NCI-H2081 treated with DMSO at 0.1 percent for 48 hours (cell line): ENCODE data around the gene EEIG1.

Experiments used
- DNase-seq: peaks from one replicate; lab custom pipeline; 2025; lab: John Stamatoyannopoulos, UW

Gene EEIG1

DNA sequence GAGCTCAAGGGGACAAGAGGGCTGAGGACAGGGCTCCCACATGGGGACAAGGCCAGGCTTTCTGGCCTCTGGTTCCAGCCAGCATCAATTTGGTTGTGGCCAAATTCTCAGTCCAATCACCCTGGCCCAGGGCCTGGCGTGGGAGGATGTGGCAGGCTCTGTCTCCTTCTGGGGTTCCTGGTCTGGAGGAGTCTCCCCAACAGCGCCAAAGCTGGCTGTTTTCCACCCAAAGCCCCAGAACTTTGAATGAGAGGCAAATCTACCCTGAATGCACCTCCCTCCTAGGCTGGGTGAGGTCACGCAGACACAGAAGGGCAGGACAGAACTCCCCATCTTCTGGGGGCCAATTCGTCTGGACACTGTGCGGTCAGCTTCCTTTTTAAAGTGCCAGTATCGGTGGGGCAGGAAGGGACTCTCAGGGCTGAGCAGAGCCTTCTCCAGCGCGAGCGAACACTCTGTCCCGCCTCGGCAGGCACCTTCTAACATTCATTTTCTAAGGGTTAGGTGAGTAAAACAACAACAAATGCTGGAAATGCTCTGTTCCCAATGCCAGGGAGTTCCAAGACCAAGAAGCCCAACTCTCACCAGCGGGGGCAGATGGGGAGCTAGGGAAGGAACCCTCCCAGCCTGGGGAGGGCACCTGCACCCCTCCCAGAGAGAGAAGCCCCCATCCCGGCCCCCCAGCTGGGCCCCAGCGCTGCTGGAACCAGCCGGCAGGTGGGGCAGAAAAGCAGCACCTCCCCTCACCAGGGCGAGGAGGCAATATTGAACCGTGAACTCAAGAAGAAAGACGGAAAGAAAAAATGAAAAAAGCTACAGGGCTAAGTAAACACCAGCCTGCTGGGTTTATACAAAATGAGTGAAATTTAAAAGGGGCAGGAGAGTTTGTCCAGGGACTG is 39.5 kb downstream of the EEIG1 start:
- no peak for DNase-seq

DNA sequence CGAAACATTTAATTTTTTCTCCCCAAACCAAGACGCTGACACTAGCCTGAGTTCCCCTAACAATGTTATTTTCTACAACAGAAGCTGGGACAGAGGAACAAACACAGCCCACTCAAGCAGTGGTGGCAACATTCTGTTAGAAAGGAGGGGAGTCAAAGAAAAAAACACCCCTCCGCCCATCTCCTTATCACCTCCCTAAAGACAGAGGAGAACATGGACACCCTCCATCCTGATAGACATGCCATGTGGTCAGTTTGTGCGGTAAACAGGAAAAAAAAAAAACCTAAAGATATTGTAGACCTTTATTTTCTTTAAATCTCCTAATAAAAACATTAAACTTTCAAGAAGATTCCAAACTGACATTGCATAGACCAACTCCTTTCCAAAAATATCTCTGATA is 40.2 kb downstream of the EEIG1 start:
- DNase-seq: no peak

DNA sequence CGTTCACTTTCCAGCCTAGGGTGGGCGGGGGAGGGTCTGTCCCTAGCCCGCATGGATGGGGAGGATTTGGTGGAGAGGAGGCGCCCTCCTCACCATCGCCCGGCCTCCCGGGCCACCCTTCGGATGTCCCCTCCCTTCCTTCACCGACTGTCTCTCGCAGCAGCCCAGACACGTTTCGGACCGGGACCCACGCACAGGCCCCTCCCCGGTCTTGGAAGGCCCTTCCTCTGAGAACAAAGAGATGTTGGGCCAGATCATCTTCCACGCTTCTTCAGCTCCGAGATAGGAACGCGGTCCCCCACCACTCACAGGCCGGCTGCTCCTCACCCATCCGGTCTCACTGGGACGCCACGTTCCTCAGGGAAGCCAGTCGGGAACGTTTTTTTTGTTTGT is 42.5 kb downstream of the EEIG1 start:
- no peak for DNase-seq

DNA sequence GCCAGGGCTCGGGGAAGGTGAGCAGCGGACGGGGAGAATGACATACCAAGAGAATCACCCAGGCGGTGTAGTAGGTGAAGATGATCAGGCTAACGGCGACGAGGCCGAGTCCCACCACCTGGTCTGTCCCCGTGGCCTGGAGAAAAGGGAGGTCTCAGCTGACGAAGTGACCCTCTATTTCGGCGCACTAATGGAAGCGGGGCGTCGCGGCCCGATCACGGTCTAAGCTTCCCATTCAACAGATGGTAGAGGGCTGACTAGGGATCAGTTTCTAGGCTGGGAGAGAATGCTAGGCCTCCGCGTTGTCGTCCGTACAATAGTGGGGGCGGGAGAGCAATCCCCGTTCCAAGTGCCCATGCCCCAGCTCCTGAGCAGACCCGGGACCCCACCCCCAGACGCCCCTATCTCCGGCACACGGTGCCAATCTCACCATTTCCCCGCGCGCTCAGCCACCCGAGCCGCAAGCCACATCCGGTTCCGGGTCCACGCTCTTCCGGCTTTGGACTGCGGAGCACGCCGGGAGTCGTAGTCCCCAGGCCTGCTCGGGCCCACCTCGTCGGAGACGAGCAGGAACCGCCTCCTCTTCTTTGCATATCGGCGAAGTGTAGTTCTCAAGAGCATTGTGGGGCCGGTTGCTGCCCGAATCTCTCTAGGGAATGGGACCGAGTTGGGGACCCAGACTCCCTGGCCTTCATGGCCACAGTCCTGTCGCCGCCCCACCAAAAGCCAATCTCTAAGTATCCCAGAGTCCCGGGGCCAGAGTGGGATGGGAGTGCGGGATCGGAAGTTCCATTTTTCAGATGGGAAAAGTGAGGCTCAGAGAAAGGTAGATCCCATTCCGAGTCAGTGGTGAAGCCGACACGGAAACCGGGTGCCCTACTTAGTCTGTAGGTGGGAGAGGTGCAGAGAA is 43.1 kb downstream of the EEIG1 start, which contains the start of gene DPM2:
TSS of gene DPM2 (minus strand) at position 467 of the 910 bp plus-strand sequence. CDS start at position 433, 34 bp downstream.
- DNase-seq: no peak

DNA sequence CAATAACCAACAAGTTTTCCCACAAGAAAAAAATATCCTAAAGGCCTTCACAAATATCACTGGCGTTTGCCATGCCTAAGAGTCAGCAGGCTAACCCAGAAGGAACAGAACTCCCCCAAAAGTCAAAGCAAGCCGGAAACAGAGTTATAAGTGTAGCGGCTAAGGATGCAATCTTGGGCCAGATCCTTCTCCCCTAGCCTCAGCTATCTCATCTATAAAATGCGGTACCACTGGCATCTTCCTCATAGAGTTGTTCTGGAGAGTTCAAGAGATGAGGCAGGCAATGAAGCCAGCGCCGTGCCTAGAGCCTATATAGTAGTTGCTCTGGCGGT is 43.8 kb downstream of the EEIG1 start:
- no peak for DNase-seq

DNA sequence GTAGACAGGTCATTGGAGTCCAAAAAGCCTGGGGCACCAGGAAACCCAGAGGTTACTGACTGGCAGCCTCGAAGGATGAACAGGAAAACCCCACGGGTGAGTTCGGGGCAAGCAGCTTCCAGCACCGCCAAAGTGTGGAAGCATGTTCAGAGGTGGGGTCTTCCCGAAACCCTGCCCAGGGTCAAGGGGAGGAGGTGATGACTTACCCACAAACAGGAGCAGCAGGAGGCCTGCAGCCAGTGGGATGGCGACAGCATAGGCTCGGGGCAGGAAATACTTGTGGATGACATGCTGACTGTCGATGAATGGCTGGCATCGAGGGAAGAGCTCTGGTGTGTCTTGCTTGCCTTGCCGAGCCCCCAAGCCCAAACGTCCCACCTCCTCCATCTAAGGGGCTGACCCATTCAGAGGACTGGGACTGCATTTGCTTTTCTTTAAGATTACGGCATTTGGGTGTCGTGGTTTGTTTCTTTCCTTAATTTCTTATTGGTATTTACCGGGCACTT is 44.4 kb downstream of the EEIG1 start:
- no peak for DNase-seq

DNA sequence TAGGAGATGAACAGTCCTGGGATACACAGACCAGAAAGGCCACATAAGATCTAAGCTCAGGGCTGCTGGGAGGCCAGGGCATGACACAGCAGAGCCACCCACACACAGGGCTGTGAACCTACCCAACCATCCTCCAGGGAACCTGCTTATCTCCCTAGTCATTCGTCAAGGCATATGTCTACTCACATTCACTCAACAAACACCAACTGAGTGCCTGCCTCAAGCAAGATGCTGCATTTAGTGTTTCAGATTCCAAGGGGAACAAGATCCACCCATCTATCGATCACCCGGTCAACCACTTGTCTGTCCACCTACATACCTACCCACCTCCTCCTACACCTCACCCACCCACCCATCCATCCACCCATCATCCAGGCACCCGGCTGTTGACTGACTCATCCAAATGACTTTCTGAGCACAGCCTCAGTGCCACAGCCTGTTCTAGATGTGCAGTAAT is 45.0 kb downstream of the EEIG1 start:
- no peak for DNase-seq

DNA sequence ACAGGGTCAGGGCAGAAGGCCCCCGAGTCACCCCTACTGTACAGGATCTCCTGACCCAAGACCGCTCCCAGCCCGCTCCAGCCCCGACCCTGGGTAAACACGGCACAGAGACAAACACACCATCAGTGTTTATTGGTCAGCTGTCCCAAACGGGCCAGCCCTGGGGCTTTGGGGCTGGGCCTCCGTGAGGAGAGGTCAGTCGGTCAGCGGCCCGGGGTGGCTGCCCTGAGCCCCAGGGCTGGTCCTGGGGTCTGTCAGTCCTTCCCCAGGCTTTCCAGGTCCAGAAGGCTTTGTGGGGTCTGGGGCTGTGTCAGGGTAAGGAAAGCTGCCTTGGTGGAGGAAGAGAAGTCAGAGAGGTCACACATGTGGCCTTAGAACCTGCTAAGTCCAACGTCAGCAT is 45.8 kb downstream of the EEIG1 start:
- no peak for DNase-seq

DNA sequence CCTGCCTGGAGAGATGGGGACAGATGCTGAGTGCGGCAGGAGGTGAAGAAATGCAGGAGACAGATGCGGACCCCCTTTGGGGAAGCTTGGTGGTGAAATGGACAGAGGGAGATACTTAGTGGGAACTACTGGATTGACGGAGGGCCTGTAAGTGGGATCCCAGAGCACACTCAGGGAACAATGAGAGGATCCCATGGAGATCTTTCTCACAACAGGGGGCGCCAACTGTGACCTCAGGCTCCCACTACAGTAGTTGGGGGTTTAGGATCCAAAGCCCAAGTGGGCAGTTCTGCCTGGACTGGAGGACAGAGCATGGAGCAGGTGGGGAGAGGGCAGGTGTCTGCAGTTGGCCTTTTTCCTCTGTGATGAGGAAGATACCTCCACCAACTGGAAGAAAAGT is 46.5 kb downstream of the EEIG1 start:
- no peak for DNase-seq

DNA sequence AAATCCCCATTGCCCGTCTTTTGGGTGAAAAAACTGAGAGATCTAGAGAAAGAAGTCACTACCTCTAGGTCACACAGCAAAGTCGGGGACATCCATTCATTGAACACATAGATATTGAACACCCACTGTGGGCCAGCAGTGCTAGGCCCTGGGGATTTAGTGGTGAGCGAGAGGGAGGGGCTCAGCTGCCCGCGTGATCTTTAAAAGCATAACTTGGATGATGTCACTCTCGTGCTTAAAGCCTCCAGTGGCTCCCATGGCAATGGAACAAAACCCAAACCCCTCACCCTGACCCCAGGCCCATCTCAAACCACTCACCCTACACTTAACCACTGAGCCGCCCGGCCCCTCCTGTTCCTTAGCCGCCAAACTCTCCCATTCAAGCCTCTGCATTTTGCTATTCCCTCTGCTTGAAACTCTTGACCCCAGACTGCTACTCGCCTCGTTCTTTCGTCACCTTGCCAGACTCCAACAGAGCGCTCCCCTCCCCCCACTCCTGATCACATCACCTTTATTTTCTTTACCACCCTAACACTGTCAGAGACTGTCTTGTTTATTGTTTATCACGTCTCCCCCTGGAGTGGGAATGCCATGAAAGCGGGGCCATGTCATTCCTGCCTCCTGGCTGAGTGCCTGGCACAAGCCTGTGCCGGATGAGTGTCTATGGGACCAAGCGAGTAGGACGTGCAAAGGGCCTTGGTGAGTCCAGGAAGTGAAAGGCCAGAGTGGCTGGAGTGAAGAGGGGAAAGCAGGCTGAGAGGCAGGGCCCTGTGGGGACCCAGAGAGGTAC is 49.5 kb downstream of the EEIG1 start:
- no peak for DNase-seq
